NCI-H2196 treated with DMSO at 0.1 percent for 48 hours (cell line): ENCODE measurements around the gene PAX7.
"Not testable (repeated sequence)": the region's sequence is repeated elsewhere in the genome, so short reads cannot be mapped to it uniquely, and the experiment has no call there.

ENCODE experiments used
- DNase-seq: peaks from one replicate; lab custom pipeline; 2025; ENCODE audit not compliant: unreplicated experiment; lab: John Stamatoyannopoulos, UW

The PAX7 gene

DNA sequence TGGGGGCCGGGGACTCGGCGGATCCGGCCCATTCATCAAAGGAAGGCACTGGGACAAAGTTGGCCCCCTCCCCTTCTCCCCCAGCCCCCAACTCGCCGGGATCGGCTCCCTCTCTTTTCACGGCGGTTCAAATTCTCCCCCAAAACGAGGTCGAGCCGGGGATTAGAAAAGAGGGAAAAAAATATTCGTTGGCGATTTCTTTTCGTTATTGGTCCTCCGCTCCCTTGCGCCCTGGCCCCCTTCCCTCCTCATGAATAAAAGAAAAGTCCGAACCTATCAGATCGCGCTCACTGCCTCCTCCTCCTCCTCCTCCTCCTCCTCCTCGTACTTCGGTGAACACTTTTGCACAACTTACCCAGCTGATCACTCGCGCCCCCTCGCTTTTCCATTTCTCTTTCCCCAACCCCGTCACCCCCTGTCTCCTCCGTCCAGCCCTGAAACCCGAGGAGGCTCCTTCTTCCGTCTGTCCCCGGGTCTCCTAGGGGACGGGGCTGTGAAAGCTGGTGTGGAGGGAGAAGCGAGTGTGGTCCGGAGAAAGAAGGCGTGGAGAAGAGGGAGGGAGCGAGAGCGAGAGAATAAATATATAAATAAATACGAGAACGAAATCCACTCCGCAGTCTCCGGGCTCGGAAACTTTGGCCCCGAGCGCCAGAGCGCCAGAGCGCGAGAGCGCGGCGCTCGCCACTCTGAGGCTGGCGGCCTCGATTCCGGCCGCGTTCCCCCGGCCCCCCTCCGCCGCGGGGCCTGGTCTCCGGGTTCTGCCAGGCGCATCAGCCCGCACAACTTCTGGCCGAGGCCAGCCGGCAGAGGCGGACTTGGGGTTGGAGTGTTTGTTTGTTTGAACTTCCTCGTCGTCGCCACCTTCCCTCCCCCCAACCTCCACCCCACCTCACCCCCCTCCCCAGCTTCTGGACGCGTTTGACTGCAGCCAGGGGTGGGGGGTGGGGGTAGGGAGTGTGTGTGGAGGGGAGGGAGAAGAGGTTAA, at the start of gene PAX7:
Gene PAX7 (plus strand): TSS at position 336 of the 985 bp plus-strand sequence. CDS start 758 bp downstream, outside the sequence.
- DNase-seq, result no peak

DNA sequence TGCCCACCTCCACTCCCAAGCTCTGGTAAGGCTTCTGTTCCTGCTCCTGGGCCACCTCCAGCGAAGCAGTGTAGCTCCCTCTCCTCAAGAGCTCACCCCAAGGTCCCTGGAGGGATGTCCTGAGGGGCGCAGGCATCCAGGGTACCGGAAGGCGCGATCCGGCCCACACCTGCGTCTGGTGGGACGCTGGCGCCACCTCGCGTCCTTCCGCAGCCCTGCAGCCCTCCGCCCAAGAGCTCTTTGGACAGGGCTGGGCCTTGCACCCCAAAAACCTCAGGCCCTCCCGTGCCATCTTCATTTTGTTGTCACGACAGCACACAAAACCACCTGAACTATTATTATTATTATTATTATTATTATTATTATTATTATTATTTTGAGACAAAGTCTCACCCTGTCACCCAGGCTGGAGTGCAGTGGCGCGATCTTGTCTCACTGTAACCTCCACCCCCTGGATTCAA, 49.2 kb upstream of the PAX7 start:
- peak; percentile 19 for DNase-seq

DNA sequence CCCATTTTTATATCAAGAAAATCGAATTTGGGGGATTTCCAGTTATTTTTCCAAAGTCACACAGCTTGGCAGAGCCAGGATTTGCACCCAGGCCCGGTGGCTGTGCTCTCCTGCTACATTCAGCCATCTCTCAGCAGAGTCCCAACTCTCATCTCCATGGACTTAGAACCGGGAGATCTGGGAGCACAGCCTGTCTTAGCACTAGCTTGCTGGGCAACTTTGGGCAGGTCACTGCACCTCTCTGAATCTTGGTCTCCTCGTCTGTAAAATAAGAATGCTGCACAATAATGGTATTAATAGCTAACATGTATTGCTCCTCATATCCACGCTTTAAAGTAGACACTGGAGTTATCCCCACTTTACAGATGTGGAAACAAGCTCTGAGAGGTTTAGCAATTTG, 47.8 kb upstream of the PAX7 start:
- DNase-seq, result no peak

DNA sequence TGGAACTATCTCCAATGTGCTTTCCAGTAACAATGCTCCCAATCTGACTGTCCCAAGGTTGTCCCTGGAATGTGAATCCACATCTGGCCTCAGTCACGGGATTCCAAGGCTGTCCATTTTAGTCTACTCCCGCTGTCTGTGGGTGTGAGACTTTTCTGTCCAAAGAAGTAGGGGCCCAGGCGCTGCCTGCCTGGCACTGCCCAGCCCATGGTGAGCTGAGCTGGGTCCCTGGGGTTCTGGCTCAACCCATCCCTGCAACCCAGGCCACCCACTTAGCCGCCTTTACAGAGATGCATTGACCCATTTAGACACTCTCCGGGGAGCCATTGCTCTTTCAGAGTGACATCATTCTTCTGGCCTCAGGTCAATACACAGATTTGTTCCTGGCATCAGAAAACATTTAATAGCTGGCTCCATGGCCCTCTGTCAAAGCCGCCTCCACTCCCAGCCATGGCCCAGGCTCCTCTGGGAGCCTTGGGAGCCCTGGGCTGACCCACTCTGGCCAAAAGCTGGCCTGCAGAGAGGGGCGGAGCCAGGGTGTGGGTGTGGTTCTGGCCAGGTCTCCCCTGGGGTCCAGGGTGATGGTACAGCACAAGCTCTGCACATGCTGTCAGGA, 47.2 kb upstream of the PAX7 start:
- DNase-seq, result no peak

DNA sequence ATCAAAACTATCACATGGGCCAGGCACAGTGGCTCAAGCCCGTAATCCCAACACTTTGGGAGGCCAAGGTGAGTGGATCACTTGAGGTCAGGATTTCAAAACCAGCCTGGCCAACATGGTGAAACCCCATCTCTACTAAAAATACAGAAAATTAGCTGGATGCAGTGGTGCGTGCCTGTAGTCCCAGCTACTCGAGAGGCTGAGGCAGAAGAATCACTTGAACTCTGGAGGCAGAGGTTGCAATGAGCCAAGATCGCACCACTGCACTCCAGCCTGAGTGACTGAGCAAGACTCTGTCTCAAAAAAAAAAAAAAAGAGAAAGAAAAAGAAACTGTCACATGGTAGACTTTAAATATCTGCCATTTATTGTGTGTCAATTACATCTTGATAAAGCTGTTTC, 44.6 kb upstream of the PAX7 start:
- not testable (repeated sequence) for DNase-seq

DNA sequence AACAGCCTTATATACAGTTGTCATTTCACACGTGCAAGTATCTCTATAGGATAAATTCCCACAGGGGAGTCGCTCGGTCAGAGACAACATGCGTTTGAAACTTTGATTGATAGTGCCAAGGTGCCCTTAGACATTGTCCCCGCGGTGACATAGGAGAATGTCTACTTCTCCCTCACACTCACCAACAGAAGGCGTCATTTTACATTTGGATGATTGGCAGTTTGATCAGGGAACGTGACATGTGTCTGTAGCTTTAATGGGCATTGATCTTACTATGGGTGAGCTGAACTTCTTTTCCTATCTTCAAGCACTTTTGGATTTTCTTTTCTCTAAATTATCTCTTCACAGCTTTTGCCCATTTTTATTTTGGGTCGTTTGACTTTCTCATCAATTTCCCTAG, 42.6 kb upstream of the PAX7 start:
- DNase-seq, result no peak

DNA sequence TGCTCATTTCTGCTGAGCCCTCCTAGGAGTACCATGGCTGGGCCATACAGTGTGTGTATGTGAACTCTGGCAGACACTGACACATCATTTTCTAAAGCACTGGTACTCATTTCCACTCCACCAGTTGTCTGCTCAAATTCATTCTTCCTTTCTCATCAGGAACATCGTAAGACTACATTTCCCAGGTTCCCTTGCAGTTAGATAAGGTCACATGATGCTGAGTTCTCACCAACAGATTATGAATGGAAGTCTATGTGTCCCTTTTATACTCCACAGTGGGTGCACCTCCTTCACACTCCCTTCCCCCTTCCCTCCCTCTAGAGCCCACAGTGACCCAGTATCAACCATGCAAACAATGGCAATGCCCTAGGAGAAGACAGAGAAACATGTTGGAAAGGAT, 38.3 kb upstream of the PAX7 start:
- DNase-seq, result no peak

DNA sequence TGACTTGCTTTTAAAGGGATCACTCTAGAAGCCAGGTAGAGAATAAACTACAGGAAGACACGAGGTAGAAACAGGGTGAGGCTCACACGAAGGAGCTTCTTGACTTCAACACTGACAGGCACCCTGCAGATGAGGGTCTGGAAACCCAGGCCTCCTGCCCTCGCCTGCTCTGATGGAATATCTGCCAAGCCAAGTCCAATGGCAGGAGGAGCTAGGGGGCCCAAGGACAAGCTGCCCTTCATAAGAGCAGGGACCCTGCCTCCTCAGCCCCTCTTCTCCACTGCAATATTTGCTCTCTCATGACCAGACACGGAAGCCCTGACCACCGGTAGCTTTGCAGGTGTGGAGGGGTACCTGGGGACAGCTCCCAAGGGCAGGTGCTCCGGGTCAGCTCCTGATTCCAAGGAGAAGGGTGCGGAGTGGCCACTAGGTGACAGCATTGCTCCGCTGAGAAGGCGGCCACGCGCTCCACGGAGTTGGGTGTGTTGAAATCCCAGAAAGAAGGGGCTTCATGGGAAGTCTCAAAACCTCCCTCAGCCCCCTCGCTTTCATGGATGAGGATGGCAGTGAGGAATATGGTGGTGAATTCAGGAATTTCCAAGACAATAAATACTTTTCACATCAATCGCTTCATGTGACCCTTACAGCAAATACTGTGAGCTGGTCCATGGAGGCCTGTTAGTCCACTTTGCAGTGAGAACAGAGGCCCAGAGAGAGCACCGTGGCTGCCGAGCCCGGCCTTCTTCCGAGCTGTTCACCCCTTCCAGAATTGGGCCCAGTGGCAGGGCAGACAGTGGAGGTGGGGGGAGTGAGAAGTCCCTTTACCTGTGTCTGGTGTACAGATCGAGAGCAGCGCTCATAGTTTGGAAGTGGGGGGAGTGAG, 33.2 kb upstream of the PAX7 start:
- peak; percentile 17 for DNase-seq

DNA sequence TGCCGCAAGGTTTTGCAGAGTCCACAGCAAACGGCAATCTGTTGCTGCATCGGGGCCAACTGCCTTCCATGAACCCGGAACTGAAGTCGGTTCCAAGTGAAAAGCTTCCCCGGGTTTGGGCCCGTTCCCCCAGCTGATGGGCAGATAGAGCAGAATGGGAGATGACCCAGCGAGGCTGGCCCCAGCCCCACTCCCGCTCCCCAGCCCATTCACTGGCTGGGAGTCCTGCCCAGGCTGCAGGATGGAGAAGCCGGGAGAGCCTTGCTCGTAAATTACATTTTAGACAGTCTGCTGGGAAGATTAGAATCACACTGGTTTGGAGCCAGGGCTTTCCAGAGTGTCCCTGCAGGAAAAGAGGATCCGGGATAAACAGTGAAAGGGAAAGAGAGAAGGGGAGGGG, 31.6 kb upstream of the PAX7 start:
- no peak for DNase-seq

DNA sequence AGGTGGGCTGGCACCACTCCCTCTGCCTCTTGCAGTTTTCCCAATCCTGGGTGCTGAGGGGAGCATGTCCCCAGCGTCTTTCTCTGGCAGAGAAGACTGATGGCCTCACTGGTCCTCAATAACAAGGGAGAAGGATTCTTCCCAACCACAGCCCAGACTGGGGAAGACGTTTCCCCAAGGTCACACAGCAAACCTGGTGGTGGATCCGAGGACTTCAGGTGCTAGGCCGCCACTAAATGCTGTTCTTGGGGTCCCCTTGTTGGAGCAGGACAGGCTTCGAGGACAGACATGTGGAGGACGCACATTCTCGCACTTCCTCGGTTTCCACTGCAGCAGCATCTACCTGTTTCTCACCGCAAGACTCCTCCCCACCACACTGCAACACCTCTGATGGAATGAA, 30.9 kb upstream of the PAX7 start:
- DNase-seq, result no peak

DNA sequence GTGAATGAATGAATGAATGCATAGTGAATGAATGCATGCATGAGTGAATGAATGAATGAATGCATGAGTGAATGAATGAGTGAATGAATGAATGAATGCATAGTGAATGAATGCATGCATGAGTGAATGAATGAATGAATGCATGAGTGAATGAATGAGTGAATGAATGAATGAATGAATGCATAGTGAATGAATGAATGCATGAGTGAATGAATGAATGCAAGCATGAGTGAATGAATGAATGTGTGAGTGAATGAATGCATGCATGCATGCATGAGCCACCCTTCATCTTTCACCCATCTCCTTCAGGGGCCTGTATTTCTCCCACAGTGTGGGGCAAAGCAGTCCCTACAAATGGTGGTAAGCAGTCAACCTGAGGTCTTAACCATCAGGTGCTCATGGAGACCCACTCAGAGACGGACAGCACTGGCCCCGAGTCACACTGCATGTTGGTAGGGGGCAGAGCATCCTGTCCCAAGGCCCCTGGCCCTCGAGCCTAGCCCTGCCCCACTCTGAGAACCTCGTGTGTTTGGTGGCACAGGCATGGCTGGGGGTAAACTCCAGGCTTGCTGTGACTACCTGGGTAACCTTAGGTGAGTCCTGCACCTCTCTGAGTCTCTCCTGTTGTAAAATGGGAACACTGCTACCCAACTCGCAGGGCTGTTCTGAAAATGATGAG, 28.0 kb upstream of the PAX7 start:
- no peak for DNase-seq

DNA sequence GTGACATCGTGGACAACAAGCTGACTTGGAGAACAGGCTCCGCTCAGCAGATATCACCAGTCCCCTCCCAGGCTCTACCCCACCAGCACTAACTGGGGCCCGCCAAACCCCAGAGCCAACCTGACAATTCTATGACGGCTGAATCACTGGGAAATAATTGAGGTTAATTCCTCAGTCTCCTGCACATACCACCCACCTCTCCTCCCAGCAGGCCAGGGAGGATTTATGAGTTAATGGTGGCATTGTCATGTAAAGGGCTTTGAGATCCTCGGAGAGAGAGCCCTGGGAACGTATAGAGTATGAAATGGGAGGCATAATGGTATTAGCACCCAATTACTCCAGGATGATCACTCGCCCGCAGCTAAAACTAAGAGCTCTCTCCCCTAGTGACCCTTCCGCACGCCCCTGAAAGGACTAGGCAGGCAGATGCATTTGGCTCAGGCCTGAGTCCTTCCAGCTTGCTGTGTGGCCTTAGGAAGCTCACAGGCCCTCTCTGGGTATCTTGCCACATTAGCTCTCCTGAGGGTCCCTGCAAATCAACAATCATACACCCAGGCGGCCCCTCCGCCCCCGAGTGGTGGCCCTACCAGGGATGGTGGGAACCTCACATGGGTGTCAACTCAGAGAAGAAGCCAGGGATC, 27.3 kb upstream of the PAX7 start:
- no peak for DNase-seq

DNA sequence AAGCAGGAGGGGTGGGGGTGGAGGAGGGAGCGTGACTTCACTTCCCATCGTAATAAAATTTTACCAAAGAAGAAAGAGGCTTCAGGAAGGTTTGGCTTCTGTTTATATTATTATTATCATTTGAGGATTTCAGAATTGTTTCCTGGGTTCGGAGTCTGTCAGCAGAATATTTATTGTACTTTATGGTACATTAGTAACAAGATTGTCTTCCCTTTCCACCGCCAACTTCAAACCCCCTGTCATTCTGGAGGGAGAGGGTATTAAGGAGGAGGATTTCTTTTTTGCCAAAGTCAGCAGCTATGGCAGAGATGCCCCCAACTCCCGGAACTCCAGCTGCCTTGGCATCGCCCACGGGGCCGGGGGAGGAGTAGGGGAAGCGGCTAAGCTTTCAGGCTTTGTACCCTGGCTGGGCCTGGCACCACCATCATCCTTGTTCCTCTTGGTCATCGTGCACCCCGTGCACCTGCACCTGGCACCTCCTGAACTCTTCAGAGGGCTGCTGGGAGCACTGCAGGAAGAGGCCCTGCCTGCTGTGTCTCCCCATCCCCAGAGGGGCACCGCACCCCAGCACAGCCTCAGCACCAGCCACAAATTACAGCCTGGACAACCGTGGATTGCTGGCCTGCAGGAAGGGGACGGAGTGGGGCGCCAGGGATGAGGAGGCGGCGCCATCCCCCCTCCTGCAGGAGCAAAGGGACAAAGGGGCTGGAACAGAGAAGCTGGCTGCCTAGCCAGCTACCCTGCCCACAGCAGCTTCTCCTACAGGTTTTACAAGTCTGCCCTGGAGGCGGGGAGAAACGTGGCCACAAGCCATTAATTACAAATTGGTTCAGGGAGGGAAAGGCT, 24.0 kb upstream of the PAX7 start:
- DNase-seq, result no peak

DNA sequence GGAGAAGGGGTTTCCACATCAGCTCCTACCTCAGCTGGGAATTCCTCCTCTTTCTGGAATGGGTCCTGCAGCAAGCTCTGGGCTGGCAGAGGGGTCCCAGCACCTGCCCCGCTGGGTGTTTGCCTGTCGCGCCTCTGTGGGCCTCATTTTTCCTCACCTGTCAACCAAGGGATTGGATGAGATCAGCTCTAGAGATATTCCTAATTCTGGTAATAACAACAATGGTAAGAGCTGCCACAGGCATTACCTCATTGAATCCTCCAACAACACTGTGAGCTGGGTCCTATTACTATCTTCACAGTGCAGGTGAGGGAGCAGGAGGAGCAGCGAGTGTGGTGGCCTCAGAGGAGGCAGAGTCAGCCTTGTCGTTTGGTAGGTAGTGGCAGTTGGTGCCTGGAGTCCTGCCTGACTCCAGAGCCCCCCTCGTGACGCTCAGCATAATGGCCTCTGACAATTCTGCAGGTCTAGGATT, 23.3 kb upstream of the PAX7 start:
- DNase-seq, result no peak

DNA sequence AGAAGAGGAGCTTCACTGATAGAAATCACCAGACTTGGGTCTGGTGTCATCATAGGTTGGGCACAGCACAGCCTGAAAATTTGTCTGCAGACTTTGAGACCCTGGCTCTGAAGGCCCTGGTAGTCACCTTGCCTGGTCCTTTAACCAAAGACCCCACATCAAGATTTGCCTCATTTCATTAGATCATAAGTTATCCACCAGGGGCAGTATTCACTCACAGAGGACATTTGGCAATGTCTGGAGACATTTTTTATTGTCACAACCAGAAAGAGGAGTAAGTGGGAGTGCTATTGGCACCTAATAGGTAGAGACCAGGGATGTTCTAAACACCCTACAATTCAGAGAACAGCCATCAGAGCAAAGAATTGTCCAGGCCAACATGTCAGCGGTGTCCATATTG, 22.1 kb upstream of the PAX7 start:
- DNase-seq, result no peak

DNA sequence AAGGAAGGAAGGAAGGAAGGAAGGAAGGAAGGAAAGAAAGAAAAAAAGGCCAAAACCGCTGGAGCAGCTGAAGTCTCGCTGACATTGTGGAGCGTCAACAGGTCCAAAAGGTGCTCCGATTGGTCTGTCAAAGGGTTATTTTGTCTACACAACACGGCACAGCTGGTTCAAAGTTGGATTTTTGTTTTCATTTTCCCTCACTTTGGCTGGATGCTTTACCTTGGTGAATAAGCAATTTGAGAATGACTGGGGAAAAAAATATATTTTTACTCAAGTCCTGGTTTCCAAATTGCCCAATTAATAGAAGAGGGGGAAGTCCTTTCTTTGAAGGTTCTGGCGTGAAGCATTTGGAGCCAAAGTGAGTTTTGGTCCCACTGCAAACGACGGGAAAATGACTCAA, 19.3 kb upstream of the PAX7 start:
- no peak for DNase-seq

DNA sequence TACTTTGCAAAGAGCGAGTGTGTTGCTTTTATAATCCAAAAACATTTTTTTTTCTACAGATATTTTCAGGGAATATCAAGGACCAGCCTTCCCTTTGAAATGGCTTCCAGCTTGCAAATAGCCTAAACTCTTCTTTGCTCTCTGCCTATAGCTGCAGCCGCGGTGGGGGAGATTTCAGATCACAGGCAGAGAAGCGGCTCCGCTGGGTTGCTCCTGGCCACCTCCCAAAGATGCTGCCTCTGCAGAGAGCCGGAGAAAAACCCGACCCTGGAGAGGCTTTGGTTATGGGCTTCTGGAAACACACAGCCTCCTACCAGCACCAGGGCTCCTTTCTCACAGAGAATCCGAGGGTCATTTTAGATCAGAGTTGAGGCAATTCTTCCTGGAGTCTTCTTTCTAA, 18.6 kb upstream of the PAX7 start:
- no peak for DNase-seq

DNA sequence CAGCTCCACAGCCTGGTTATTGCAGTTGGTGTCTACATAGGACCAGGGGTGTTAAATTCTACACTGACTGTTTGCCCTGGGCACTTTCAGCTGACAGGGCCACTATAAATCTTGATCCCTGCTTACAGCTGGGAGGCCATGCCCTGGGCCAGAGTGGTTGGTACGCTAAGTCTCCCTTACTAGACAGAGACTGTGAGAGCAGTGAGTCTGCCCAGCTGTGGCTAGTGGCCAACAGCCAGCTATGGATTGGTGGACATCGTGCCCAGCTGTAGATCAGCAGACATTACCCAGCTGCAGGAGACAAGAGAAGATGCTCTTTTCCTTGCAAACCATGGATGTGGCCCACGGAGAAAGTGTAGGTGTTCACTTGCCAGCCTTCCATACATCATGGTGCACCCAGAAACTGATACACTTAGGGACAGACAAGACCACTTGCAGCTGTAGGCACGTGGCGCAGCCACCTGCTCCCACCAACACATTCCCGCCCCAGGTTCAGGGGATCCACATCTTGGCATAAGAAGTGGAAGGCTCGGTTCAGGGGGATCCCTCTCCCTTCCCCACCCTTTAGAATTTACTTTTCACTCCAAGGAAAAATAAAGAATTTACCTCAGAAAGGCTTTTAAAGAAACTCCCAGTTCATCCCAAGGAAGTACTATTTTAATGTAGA, 16.4 kb upstream of the PAX7 start:
- no peak for DNase-seq
